ENCODE data around the gene FKBP8. TPM values are rescaled to one million over a fixed set of nuclear protein-coding genes. Genes with fewer than 3 reads are reported as not detected.

The FKBP8 gene
- total RNA-seq, 1 experiment from 2014 or later, result 261 TPM

- TF ChIP-seq YY1 (IDR thresholded peaks at IDR 0.05; ENCODE audit: extremely low read depth, insufficient replicate concordance, low read depth, low read length) (no peak), CTCF (IDR thresholded peaks at IDR 0.05 in 2 of 3, conservative IDR thresholded peaks at IDR 0.05 in 1 of 3; ENCODE audit: borderline replicate concordance in 1 of 3, insufficient read depth in 1 of 3, low read depth in 2 of 3, low read length in 2 of 3) (no peak), CEBPB (IDR thresholded peaks at IDR 0.05; ENCODE audit: low read depth) (no peak), EZH2 (IDR thresholded peaks at IDR 0.05) (no peak), SIN3A (IDR thresholded peaks at IDR 0.05; ENCODE audit: low read depth) (peak; percentile 77), FOSL1 (IDR thresholded peaks at IDR 0.05; ENCODE audit: low read depth) (no peak), POLR2AphosphoS5 (IDR thresholded peaks at IDR 0.05; ENCODE audit: low read depth, low read length) (peak; percentile 78), TCF7L2 (IDR thresholded peaks at IDR 0.05; ENCODE audit: borderline replicate concordance, extremely low read depth, insufficient read depth, insufficient read length) (peak; percentile 71)
- TF ChIP-seq, protein P1, sequence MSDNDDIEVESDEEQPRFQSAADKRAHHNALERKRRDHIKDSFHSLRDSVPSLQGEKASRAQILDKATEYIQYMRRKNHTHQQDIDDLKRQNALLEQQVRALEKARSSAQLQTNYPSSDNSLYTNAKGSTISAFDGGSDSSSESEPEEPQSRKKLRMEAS (IDR thresholded peaks at IDR 0.05), result peak; percentile 93
- TF ChIP-seq, protein P2, sequence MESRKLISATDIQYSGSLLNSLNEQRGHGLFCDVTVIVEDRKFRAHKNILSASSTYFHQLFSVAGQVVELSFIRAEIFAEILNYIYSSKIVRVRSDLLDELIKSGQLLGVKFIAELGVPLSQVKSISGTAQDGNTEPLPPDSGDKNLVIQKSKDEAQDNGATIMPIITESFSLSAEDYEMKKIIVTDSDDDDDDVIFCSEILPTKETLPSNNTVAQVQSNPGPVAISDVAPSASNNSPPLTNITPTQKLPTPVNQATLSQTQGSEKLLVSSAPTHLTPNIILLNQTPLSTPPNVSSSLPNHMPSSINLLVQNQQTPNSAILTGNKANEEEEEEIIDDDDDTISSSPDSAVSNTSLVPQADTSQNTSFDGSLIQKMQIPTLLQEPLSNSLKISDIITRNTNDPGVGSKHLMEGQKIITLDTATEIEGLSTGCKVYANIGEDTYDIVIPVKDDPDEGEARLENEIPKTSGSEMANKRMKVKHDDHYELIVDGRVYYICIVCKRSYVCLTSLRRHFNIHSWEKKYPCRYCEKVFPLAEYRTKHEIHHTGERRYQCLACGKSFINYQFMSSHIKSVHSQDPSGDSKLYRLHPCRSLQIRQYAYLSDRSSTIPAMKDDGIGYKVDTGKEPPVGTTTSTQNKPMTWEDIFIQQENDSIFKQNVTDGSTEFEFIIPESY (IDR thresholded peaks at IDR 0.05; ENCODE audit: extremely low read depth, insufficient replicate concordance, low read length), result no peak
These were observed 14.2 kb upstream of the FKBP8 start, which contains the start of gene KXD1 (continued) for GRCh38 chr19:18557411-18558201.
